C4-2B (cell line): Measurements from ENCODE around the gene DIPK1C.

ENCODE experiments used
- ZFX ChIP-seq: fragments of 450-650 bp; IDR thresholded peaks from 2 replicates; pipeline ENCODE4 v1.6.1; 2017
- TF ChIP-seq, protein P1 (sequence below): fragments of 450-650 bp; conservative IDR thresholded peaks from 2 replicates; pipeline ENCODE4 v1.5.1; 2017; ENCODE audit warnings: mild to moderate bottlenecking

DNA sequence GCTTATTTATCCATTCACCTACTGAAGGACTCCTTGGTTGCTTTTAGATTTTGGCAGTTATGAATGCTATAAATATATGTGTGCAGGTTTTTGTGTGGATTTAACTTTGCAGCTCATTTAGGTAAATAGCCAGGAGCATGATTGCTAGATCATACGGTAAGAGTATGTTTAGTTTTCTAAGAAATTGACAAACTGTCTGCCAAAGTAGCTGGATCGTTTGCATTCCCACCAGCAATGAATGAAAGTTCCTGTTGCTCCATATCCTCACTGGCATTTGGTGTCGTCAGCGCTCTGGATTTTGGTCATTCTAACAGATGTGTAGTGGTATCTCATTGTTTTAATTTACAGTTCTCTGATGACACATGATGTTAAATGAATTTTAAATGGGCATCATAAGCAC is 8.7 kb upstream of the DIPK1C start:
- TF ChIP-seq, protein P1, sequence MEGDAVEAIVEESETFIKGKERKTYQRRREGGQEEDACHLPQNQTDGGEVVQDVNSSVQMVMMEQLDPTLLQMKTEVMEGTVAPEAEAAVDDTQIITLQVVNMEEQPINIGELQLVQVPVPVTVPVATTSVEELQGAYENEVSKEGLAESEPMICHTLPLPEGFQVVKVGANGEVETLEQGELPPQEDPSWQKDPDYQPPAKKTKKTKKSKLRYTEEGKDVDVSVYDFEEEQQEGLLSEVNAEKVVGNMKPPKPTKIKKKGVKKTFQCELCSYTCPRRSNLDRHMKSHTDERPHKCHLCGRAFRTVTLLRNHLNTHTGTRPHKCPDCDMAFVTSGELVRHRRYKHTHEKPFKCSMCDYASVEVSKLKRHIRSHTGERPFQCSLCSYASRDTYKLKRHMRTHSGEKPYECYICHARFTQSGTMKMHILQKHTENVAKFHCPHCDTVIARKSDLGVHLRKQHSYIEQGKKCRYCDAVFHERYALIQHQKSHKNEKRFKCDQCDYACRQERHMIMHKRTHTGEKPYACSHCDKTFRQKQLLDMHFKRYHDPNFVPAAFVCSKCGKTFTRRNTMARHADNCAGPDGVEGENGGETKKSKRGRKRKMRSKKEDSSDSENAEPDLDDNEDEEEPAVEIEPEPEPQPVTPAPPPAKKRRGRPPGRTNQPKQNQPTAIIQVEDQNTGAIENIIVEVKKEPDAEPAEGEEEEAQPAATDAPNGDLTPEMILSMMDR: no peak
- no peak for TF ChIP-seq ZFX
